GM19025 (cell line): ENCODE data around the gene NOS1AP.

Experiments
- ATAC-seq: cut with Tn5 transposase; IDR thresholded peaks from one replicate; pipeline ENCODE4 v1.9.1; 2021; ENCODE audit warnings: mild to moderate bottlenecking, low read depth, moderate library complexity; ENCODE audit not compliant: unreplicated experiment

NOS1AP gene

DNA sequence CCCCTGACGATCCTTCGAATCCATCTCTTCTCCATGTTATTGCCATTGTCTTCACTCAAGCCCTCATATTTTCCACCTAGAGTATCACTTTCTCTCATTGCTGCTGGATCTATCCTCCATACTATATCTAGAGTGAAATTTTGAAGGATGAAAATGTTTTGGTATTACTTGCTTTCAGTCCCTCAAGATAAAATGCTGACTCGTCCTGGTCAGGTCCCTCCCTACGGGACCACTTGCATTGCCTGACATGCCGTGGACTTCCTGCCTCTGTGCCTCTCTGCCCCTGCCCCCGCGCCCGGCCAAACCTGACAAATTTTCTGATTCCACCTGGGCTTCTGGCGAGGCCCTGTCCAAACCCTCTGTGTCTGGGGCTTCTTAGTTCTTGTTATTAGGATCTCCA is 283.6 kb downstream of the NOS1AP start:
- no peak for ATAC-seq

DNA sequence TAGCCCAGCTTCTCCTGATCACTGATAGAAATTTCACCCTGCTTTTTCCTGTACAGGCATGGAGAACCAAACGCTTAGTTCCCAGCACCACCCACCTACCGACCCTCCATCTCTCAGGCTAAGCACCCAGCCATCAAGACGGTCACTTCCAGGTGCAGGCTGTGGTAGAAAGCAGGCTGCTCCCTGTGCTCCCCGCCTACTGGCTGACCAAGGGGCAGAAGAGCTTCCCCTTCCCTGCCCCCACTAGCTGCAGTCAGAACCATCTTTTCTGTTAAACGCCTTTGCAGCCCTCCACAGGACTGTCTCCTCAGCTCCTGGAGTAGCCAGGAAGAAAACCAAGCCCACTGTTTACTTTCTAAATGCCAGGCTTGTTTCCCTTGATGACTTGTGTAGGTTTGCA is 284.2 kb downstream of the NOS1AP start:
- ATAC-seq: no peak

DNA sequence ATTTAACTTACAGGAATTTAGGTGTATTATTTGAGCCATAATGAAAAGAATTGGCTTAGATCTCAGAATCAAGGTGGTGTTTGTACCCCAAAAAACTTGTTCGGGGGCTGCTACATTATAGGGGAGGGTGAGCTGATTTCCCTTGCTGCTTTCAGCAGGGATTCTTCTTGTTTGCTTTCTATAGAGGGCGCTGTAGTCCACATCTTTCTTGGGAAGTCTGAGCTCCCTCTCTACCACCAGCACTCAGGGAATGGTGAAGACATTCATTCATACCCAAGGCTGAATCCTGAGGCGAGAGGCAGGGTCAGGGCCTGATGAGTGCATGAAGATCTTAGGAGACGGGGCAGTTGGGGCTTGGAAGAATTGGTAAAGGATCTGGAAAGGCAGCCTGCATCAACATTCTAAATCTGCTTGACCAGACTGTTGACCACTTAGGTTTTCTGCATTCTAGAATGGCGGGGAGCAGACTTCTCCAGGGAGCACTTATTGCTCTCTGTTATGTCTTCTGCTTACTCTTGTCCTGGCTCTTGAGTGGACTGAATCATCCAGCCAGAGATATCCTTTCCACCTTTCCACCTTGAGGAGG is 288.3 kb downstream of the NOS1AP start:
- no peak for ATAC-seq

DNA sequence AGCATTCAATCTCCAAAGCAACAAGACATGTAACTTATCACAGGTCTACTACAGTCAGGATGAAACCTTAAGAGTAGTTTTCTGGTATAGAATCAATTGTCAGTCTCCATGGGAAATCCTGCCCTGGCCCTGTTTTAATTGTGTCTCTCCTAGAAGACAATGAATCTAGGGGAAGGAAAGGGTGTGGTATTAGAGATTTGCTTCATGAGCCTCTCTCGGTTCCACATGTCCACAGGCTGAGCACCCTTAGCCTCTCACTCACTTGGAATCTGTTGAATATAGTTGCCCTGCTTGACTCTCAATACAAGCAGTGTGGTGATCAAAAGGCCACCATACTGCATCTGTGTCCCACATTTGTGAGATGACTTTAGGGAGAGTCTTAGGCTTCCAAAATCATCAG is 289.4 kb downstream of the NOS1AP start:
- ATAC-seq: no peak

DNA sequence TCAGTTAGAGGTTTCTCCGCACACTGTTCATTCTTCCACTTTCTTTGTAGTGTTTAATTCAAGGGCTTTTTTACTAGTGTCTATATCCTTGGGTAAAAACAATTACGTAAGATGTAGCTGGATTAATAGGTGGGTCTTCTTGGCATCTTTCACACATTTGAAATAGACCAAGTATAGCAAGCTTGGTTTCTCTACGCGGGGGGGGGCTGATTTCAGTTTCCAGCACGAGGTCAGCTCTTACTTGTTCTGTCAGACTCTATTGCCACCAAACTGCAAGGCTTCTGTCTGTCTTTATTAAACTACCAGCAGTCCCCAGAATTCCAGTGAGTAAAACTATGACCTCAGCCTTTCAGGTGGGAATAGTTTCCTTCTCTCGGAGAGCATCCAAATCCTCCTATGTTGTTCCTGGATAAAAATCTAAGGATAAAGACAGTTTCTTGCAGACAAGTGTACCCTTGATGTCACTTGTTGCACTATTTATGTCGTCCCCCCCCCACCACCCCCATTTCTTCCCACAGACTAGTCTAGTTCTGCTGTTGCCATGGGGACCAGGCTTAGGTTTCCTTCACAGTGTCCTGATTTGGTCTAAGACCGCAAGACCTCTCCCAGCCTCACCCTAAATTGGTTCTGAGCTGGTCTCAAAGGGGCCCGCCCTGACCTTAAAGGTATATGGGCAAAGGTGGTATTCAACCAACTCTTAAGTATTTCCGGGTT is 290.2 kb downstream of the NOS1AP start:
- ATAC-seq: no peak

DNA sequence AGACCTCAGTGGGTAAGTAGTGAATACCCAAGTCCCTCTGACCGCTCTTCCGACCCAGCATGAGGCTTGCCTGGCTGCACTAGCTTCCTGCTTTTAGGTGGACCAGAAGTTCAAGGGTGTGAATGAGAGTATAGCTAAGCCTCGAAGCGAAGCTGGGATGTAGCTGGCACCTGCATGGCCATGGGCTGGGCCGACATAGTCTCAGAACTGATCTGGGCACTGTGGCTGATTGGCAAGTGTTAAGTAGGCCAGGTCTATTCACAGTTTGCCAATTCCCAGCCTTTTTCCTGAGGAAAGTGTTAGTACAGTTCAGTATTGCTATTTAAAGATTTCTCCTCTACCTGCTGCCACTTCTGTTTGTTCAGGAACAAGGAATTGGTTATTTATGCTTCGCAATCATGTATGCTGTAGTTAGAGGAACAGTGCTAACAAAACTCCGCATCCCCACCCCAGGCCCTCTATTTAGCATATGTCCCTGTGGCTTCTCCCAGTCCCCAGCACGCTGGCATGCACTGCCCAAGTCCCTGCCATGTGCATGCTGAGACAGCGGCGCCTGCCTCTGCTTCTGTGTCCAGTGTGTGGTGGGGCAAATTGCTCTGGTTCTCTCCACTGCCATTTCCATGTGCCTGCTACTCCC is 290.9 kb downstream of the NOS1AP start:
- ATAC-seq: no peak

DNA sequence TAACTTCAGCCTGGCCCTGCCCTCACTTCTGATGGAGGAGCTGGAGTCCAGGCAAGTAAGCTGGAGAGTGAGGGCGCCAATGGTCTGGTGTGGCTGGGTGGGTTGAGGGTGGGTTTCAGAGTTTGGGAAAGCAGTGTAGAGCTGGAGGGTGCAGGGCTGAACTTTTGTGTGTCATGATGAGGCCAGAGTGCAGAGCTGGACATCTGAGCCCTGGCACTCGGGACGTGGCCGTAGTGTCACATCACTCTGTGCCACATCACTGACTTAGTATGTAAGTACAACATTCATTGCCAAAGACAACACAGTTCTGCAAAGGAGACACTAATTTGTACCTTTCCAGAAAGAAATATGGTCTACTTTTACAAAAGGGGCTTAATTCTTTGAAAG is 291.4 kb downstream of the NOS1AP start:
- no peak for ATAC-seq

DNA sequence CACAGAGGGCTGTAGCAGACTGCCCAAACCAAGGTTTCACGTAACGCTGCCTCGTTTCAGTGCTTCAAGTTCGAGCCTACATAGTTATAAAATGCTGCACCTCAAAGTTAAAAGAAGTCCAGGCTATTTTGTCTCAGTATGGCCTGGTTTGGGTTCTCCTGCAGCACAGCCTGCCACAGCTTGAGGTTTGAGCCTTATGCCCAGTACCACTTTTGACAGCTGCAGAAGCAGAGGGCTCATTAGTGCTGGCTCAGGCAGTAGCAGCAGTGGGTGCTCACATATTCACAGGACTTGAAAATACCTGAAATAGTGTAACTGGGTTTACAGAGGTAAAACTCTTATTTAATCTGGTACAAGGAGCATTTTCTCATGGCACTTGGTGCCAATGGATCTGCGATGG is 291.9 kb downstream of the NOS1AP start:
- peak; percentile 31 for ATAC-seq

DNA sequence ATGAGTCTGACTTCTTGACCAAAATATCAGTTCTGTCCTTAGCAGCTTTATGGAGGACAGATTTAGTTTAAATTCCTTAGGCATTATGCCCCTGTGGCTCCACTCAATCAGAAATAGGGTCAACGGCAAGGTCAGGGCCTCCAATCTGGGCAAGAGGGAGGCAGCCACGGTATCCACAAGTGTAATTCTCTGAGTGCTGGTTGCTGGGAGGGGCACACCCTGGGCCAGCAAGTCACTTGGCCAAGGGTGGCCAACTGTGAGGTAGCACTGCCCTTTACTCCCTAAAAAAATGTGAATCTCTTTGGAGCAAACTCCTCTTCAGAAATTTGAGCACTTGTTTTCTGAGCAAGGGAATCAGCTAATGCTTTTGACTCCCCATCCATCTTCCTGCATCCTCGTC is 294.3 kb downstream of the NOS1AP start:
- ATAC-seq: no peak

DNA sequence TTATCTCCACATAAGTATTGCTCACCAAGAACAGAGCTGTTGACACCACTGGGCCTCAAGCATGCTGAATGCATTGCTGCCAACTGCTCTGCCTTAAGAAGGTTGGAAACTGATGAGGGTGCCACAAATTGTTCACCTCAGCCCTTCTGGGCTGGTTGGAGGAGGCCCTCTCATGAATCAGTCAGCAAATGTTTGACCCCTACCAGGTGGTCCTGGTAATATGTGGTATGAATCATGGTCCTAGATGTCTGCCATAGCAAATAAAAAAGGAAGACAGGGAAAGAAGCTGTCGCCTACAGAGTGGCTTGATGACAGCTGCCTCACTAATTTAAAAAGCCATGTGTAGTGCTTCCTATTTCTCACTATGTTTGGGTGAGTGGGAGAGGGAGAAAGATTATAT is 295.0 kb downstream of the NOS1AP start:
- no peak for ATAC-seq

DNA sequence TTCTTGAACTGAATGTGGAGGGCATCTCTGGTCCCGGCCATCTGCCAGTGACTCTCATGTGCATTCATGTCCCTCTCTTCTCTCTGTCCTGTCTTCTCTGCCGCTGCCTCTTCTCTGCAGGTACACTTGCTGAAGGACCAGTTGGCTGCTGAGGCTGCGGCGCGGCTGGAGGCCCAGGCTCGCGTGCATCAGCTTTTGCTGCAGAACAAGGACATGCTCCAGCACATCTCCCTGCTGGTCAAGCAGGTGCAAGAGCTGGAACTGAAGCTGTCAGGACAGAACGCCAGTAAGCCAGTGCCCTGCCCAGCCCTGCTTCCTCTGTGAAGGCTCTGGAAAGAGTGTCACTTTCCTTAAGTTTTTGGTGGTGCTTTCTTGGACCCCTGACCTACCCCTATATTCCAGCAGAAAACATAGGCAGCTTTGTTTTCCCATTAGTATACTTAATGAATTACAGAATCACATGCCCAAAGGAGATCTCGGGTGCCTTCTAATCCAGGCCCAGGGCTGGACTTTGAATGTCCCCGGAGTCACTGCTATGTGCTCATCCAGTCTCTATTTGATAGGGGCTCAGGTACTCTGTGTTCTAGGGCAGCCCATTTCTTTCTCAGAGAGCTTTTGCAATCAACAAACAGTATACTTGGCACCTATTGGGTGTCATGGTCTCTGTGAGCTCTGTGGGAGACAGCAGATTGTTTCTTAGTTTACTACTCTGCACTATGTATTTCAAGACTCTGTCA is 296.0 kb downstream of the NOS1AP start:
- ATAC-seq: no peak

DNA sequence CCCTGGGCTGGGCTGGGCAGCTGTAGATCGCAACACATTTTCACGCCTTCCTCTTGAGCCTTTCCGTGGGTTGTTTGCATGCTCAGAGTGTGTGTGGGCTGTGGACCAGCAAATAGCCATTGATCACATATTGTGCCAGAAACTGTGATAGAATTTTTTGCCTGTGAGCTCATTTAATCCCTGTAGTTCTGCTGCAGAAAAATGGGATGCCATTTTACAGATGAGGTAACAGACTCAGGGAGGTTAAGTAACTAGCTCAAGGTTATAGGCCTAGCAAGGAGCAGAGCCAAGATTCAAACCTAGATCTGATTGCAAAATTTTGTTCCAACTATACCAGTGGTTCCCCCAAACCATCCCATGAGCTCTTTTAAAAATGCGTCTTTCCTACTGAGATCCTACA is 296.7 kb downstream of the NOS1AP start:
- no peak for ATAC-seq

DNA sequence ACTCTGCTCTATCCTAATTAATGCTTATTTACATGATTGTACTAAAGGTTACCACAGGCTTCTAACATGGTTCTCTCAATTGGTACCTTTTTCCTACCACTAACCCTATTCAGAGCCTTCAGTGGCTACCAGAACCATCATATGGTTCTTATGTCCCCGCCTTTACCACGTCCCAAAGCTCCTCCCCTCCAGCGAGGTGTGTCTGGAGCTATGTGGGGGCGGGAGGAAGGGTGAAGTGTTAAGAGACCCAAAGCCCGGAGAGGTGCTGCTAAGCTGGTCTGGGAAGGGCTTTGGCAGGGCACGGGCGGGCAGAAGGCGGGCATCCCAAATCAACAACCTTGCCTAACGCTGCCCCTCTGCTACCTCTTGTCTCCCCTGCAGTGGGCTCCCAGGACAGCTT is 297.2 kb downstream of the NOS1AP start:
- no peak for ATAC-seq

DNA sequence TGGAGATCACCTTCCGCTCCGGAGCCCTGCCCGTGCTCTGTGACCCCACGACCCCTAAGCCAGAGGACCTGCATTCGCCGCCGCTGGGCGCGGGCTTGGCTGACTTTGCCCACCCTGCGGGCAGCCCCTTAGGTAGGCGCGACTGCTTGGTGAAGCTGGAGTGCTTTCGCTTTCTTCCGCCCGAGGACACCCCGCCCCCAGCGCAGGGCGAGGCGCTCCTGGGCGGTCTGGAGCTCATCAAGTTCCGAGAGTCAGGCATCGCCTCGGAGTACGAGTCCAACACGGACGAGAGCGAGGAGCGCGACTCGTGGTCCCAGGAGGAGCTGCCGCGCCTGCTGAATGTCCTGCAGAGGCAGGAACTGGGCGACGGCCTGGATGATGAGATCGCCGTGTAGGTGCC is 297.6 kb downstream of the NOS1AP start:
- no peak for ATAC-seq

DNA sequence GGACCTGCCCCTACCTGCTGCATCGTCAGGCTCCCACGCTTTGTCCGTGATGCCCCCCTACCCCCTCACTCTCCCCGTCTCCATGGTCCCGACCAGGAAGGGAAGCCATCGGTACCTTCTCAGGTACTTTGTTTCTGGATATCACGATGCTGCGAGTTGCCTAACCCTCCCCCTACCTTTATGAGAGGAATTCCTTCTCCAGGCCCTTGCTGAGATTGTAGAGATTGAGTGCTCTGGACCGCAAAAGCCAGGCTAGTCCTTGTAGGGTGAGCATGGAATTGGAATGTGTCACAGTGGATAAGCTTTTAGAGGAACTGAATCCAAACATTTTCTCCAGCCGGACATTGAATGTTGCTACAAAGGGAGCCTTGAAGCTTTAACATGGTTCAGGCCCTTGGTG is 298.3 kb downstream of the NOS1AP start:
- ATAC-seq: no peak

DNA sequence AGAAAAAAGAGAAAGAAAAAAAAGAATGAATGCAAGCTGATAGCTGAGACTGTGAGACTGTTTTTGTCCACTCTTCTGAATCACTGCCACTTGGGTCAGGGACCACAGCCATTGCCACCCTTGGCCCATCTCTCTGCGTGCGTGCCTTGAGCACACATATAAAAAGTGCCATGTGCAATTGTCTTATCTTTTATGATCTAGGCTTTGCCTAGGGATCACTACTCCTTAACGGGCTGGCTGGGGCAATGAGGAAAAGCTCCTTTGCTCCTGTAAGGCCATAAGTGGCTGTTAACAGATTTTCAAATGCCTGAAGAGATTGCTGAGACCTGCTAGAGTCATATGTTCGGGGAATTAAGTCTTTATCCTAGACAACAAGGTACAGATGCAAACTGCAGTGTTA is 299.0 kb downstream of the NOS1AP start:
- ATAC-seq: no peak

DNA sequence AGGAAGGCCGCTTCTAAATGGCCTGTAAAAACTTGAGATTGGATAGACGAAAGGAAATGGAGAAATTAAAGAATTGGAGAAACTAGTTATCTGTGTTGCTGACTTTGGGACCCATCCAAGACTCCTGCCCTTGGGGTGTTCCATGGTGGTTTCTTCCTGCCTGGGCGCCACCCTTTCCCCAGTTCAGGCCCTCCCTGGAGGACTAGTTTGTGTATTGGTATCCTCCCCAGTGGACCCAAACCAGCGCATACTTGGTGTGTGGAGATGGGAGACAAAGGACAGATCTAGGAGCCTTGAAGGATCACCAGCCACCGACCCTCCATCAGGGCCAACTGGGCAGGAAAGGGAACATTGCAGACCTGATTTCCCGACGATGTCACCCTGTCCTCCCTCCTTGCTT is 300.1 kb downstream of the NOS1AP start:
- ATAC-seq: no peak

DNA sequence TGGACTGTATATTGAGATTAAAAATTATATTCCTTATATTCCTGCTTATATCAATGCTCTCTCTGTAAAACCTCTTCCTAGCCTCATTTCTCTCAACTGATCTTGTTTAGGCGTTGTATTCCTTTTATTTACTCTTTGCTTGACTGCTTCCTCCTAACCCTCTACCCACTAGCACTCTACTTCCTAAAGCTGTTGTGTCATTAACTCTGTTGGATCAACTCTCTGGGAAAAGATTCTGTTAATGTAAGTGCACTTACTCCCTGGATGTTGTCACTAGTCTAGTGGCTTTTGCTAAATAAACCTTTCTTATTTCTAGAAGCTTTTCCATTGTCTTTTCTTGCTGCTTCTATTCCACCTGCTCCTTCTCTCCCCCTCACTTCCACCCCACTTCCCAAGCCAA is 300.7 kb downstream of the NOS1AP start:
- no peak for ATAC-seq

DNA sequence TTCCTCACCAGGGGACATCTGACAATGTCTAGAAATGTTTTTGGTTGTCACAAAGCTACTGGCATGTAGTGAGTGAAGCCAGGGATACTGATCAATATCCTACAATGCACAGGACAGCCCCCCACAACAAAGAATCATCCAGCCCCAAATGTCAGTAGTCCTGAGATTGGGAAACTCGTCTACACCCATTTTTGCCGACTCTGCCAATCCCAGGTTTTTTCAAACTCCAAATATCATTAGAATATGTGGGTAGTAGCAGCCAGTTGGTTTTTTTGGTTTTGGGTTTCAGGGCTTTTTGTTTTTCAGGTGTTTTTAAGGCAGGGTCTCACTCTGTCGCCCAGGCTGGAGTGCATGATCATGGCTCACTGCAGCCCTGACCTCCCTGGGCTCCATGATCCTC is 301.2 kb downstream of the NOS1AP start:
- ATAC-seq: no peak

DNA sequence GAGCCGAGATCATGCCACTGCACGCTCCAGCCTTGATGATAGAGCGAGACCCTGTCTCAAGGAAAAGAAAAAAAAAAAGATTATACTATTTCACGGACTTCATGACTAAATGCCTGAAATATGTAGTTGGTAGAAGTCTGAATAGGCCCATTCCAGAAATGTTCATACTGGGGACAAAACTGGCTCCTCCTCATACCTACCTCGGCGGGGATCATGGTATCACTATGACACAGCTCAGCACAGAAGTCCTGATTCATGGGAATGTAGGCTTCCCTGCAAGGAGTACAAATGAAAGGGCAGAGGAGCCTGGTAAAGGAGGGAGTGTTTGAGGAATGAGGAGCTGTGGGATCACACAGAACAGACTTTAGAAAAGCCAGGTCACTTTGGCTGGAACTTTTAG is 302.1 kb downstream of the NOS1AP start:
- ATAC-seq: no peak
